K562 treated with DMSO at 1 percent for 4 hours (cell line): ENCODE data around the gene FRG2. TPM values are rescaled to one million over a fixed set of nuclear protein-coding genes. Genes with fewer than 3 reads are reported as not detected.

ENCODE experiments used
- total RNA-seq: library from RNA; unstranded; fragments of 300-600 nt; gene quantifications from 2 replicates; pipeline ENCODE4 v1.2.3, GENCODE V29; 2022; ENCODE audit not compliant: insufficient read depth

Gene FRG2
- 1.6 TPM in 1 of 2 replicates, not detected in the other for total RNA-seq

GRCh38 chr4:190027156-190027555, at the start of gene FRG2:
FRG2 (minus strand) TSS chr4:190027256; CDS start chr4:190027204, 52 bp downstream.

DNA sequence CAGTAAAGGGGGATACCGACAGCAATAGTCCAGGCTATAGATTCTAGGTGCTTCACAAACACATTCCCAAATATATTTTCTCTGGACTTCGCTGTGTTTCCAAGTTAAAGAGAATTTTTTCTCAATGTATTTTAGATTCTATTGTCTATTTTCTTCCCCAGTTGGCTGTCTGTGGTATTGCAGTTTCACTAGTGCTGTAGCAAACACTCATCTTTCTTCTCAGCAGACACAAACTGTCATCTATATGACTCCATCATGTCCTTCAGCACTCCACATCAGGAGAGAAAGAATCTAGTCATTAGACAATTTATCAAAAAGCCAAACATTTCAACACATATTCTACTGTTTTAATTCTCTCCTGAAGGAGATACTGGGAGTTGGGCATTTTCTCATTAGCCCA, 37.3 kb upstream of the FRG2 start, which contains the start of gene DBET:
Gene DBET (plus strand): TSS at position 161 of the 400 bp plus-strand sequence.

Other genes with a start within 250 kb of the FRG2 start
- 44.9 and 49.3 TPM in 2 replicates for gene FRG1, start 86.4 kb downstream of the FRG2 start, total RNA-seq
- gene DBET, start 37.2 kb upstream of the FRG2 start, total RNA-seq = not detected in 2 replicates
- not detected in 2 replicates for gene DUX4, start 146.5 kb upstream of the FRG2 start, total RNA-seq